A549 (cell line): ENCODE results near the gene XRCC6.
A peak's percentile ranks its signal among the peaks of the same experiment; 100 is the strongest.

Experiments used
- CEBPB ChIP-seq, 2 experiments: fragments of >200 bp in 1 of 2; sonication (Bioruptor Twin) in 1 of 2; formaldehyde crosslinking in 1 of 2; IDR thresholded peaks; 2 replicates each; pipeline ENCODE4 v1.6.1; 2012 to 2016
- TF ChIP-seq, protein P1 (sequence below): fragments of >200 bp; sonication (Bioruptor Twin); formaldehyde crosslinking; IDR thresholded peaks from 3 replicates; pipeline ENCODE4 v1.5.1; 2016
- TF ChIP-seq, protein P2 (sequence below): fragments of 200-600 bp; sonication (generic); IDR thresholded peaks from 2 replicates; pipeline ENCODE4 v1.6.1; 2016; ENCODE audit warnings: antibody characterized with exemption, mild to moderate bottlenecking, moderate library complexity

- TF ChIP-seq, protein P1, sequence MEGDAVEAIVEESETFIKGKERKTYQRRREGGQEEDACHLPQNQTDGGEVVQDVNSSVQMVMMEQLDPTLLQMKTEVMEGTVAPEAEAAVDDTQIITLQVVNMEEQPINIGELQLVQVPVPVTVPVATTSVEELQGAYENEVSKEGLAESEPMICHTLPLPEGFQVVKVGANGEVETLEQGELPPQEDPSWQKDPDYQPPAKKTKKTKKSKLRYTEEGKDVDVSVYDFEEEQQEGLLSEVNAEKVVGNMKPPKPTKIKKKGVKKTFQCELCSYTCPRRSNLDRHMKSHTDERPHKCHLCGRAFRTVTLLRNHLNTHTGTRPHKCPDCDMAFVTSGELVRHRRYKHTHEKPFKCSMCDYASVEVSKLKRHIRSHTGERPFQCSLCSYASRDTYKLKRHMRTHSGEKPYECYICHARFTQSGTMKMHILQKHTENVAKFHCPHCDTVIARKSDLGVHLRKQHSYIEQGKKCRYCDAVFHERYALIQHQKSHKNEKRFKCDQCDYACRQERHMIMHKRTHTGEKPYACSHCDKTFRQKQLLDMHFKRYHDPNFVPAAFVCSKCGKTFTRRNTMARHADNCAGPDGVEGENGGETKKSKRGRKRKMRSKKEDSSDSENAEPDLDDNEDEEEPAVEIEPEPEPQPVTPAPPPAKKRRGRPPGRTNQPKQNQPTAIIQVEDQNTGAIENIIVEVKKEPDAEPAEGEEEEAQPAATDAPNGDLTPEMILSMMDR, result peak; percentile 89
- no peak for TF ChIP-seq CEBPB (IDR thresholded peaks at IDR 0.05)
- TF ChIP-seq, protein P2, sequence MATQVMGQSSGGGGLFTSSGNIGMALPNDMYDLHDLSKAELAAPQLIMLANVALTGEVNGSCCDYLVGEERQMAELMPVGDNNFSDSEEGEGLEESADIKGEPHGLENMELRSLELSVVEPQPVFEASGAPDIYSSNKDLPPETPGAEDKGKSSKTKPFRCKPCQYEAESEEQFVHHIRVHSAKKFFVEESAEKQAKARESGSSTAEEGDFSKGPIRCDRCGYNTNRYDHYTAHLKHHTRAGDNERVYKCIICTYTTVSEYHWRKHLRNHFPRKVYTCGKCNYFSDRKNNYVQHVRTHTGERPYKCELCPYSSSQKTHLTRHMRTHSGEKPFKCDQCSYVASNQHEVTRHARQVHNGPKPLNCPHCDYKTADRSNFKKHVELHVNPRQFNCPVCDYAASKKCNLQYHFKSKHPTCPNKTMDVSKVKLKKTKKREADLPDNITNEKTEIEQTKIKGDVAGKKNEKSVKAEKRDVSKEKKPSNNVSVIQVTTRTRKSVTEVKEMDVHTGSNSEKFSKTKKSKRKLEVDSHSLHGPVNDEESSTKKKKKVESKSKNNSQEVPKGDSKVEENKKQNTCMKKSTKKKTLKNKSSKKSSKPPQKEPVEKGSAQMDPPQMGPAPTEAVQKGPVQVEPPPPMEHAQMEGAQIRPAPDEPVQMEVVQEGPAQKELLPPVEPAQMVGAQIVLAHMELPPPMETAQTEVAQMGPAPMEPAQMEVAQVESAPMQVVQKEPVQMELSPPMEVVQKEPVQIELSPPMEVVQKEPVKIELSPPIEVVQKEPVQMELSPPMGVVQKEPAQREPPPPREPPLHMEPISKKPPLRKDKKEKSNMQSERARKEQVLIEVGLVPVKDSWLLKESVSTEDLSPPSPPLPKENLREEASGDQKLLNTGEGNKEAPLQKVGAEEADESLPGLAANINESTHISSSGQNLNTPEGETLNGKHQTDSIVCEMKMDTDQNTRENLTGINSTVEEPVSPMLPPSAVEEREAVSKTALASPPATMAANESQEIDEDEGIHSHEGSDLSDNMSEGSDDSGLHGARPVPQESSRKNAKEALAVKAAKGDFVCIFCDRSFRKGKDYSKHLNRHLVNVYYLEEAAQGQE, result no peak
These were observed 76.2 kb downstream of the XRCC6 start for GRCh38 chr22:41697126-41697775.
